ENCODE results near the gene SERPINA5. TPM values are rescaled to one million over a fixed set of nuclear protein-coding genes. Genes with fewer than 3 reads are reported as not detected.

SERPINA5 gene
- total RNA-seq, 4 donors from 2014 or later, result not detected

DNA sequence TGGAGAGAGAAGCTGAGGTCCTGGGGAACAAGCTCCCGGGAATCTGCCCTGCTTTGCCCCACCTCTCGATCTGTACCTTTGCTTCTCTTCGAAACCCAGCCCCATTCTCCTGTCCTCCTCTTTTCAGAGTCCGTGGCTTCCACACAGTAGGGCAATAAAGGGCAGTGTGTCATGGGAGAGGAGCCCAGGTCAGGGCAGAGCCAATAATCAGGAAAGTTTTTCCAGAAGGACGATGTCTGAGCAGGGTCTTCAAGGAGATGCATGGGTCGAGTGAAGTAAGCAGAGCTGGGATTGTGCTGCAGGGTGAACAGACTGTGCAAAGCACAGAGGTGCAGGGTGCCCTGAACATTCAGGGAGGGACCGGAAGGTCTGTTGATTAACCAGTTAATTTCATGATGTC lies 42.0 kb upstream of the SERPINA5 start:
- no peaks in the 10 kb centered on the region for H3K9me3 ChIP-seq
- no peaks in the 10 kb centered on the region for H3K36me3 ChIP-seq
- no peaks in the 10 kb centered on the region for H3K27me3 ChIP-seq
- H3K4me1 ChIP-seq, result no peaks in the 10 kb centered on the region
- H3K27ac ChIP-seq, result no peak overlapping the region
- DNase-seq, result no peak
- H3K4me3 ChIP-seq, result no peak overlapping the region
- TF ChIP-seq, protein P1, sequence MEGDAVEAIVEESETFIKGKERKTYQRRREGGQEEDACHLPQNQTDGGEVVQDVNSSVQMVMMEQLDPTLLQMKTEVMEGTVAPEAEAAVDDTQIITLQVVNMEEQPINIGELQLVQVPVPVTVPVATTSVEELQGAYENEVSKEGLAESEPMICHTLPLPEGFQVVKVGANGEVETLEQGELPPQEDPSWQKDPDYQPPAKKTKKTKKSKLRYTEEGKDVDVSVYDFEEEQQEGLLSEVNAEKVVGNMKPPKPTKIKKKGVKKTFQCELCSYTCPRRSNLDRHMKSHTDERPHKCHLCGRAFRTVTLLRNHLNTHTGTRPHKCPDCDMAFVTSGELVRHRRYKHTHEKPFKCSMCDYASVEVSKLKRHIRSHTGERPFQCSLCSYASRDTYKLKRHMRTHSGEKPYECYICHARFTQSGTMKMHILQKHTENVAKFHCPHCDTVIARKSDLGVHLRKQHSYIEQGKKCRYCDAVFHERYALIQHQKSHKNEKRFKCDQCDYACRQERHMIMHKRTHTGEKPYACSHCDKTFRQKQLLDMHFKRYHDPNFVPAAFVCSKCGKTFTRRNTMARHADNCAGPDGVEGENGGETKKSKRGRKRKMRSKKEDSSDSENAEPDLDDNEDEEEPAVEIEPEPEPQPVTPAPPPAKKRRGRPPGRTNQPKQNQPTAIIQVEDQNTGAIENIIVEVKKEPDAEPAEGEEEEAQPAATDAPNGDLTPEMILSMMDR (IDR thresholded peaks at IDR 0.05), result no peak
- no peak for TF ChIP-seq POLR2A (IDR thresholded peaks at IDR 0.05)

DNA sequence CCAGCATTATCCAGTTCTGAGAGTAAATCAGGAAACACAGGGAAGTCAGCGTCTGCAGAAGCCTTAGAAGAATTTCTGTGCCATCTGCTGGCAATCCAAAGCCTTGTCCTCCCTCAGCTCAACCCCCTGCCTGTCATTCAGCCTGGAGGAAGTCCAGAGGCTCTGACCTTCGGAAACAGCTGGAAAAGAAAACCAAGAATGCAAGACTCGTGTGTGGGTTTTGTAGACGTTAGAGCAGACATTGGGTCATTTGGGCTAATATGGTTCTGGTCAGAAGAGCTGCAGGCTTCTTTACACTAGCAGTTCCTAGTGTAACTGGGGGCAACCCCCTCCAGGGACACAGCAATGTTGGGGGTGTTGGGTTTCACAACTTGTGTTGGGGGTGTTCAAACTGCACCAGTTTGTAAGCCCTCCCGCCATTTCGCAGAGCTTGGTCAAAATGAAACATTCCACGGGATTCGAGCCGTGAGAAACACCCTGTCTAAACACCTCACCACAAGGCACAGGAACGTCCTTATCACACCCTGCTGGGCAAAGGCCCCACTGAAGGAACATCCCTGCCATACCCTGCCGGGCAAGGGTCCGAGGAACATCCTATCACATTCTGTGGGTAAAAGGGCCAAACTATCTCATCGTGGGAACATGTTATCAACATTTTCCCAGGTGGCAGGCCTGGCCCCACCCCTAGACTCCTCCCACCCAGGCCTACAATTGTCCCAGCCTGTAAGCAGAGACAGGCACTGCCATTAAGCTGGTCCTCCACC lies 41.0 kb upstream of the SERPINA5 start:
- DNase-seq, result peak in 1 of 3 donors; percentile 27
- H3K9me3 ChIP-seq, result no peaks in the 10 kb centered on the region

DNA sequence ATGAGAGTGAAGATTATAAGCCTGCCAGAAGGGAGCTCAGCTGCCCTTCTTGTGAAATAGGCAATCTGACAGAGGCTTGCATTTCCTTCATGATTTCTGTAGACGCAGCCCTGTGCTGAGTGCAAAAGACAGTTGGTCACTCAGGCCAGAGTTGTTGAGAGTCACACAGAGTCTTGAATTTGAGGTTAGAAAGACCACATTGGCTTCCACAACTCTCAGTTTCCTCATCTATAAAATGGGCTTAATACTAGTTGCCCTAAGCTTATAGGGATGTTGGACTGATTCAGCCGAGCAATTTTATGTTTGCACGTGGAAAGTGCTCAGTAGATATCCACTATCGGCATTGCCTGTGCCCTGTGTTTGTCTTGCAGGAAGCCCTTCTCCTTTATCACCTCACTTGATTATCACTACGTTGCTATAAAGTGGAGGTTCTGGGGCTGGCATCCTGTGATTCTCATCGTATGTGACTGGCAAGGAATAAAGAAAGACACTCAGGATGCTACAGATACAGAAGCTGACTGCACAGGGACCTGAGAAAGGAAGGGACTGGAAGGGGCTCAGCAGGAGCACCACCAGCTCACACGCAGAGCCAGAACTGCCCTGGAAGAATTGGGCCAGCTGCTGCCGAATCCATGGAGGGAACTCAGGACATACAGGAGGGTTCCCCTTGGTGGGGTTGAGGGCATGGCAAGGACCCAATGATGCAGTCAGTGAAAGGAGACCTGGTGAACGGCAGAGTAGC lies 39.8 kb upstream of the SERPINA5 start:
- Histone ChIP-seq H3K9me3 (no peaks in the 10 kb centered on the region), H3K27ac (no peak overlapping the region), H3K4me1 (no peaks in the 10 kb centered on the region), H3K36me3 (no peaks in the 10 kb centered on the region), H3K27me3 (no peaks in the 10 kb centered on the region), H3K4me3 (no peak overlapping the region)
- TF ChIP-seq, protein P1 (IDR thresholded peaks at IDR 0.05), result no peak
- no peak for TF ChIP-seq POLR2A (IDR thresholded peaks at IDR 0.05)
- no peak for DNase-seq

More for the DNA sequence above, 41.0 kb upstream of the SERPINA5 start:
- no peak for TF ChIP-seq POLR2A (IDR thresholded peaks at IDR 0.05)
- Histone ChIP-seq H3K4me1 (no peaks in the 10 kb centered on the region), H3K27ac (no peak overlapping the region), H3K27me3 (no peaks in the 10 kb centered on the region), H3K4me3 (no peak overlapping the region), H3K36me3 (no peaks in the 10 kb centered on the region)

DNA sequence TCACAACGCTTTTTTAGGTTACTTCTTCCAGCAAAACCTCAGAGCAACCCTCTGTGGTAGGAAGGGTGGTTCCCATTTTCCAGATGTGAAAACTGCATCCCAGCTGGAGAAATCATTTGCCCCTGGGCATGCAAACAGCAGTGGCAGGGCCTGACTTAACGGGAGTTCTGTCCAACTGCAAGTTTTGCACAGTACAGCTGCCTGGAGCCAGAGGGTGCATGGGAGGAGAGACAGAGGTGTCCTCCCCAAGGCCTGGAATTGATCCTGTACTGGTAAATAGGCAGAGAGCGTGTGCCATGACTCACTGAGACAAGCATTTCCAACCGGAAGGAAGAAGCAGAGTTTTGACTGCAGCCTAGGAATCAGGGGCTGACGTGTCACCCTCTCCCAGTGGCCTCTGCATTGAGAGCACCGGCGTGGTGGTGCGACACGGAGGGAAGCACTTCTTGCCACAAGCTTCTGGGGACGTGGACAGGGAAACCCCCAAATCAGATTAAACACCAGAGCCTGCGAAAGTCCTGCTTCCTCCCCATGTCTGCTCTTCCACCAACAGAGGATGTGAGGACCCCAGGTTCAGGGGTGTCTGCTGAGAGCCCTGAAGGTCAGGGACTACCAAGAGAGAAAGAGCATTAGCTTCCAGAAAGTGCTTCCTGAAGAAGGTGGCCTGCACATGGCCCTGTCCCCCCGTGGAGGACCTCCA lies 39.0 kb upstream of the SERPINA5 start:
- DNase-seq, result no peak
- TF ChIP-seq, protein P1 (IDR thresholded peaks at IDR 0.05), result no peak
- no peak for TF ChIP-seq POLR2A (IDR thresholded peaks at IDR 0.05)
- H3K27ac ChIP-seq, result no peak overlapping the region
- H3K4me3 ChIP-seq, result no peak overlapping the region
- no peaks in the 10 kb centered on the region for H3K4me1 ChIP-seq
- no peaks in the 10 kb centered on the region for H3K9me3 ChIP-seq
- no peaks in the 10 kb centered on the region for H3K36me3 ChIP-seq
- no peaks in the 10 kb centered on the region for H3K27me3 ChIP-seq

DNA sequence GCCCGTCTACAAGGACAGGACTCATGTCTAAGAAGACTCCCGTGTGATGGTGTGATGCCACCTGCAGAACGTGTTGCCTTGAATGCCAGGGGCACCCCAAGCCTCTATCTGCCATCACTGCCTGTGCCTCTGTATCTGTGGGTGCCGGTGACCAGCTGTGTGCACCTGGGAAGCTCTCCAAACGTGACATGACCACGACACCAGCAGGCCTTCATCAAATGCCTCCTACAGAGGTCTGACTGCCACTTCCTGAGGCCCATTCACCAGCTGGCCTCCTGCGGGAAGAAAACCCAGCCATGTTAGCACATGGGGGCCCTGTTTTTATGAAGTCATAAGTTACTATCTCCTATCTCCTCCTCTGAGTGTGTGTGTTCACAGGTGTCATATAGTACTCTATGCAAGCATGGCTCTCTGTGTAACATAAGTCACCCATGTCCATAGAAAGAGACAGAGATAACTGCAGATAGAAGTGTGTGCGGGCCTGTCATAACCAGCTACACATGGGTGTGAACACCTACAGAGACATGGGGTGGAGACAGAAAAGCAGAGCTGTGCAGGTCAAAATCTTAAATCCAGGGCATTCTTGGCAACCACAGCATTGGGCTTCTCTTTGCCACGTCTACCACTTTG lies 38.3 kb upstream of the SERPINA5 start:
- H3K36me3 ChIP-seq, result no peaks in the 10 kb centered on the region
- no peak overlapping the region for H3K4me3 ChIP-seq
- TF ChIP-seq, protein P1 (IDR thresholded peaks at IDR 0.05), result no peak
- no peak for TF ChIP-seq POLR2A (IDR thresholded peaks at IDR 0.05)
- H3K27me3 ChIP-seq, result no peaks in the 10 kb centered on the region
- H3K27ac ChIP-seq, result no peak overlapping the region
- H3K4me1 ChIP-seq, result no peaks in the 10 kb centered on the region
- no peaks in the 10 kb centered on the region for H3K9me3 ChIP-seq
- no peak for DNase-seq
